NCI-H1417 (cell line): ENCODE measurements around the gene FREM1.
"Not testable (repeated sequence)": the region's sequence is repeated elsewhere in the genome, so short reads cannot be mapped to it uniquely, and the experiment has no call there.

Experiments used
- DNase-seq, 3 experiments: peaks; one replicate each; lab custom pipeline; 2025; lab: John Stamatoyannopoulos, UW

Gene FREM1, protein sequence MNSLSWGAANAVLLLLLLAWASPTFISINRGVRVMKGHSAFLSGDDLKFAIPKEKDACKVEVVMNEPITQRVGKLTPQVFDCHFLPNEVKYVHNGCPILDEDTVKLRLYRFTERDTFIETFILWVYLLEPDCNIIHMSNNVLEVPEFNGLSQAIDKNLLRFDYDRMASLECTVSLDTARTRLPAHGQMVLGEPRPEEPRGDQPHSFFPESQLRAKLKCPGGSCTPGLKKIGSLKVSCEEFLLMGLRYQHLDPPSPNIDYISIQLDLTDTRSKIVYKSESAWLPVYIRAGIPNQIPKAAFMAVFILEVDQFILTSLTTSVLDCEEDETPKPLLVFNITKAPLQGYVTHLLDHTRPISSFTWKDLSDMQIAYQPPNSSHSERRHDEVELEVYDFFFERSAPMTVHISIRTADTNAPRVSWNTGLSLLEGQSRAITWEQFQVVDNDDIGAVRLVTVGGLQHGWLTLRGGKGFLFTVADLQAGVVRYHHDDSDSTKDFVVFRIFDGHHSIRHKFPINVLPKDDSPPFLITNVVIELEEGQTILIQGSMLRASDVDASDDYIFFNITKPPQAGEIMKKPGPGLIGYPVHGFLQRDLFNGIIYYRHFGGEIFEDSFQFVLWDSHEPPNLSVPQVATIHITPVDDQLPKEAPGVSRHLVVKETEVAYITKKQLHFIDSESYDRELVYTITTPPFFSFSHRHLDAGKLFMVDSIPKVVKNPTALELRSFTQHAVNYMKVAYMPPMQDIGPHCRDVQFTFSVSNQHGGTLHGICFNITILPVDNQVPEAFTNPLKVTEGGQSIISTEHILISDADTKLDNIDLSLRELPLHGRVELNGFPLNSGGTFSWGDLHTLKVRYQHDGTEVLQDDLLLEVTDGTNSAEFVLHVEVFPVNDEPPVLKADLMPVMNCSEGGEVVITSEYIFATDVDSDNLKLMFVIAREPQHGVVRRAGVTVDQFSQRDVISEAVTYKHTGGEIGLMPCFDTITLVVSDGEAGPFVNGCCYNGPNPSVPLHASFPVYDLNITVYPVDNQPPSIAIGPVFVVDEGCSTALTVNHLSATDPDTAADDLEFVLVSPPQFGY (N-terminal part only)

GRCh38 chr9:14909961-14910805 is at the start of gene FREM1:
FREM1 (minus strand) TSS chr9:14910428; CDS start chr9:14868977, 41,451 bp downstream.
- peak; percentile 10 to 41 (median 20) for DNase-seq

DNA sequence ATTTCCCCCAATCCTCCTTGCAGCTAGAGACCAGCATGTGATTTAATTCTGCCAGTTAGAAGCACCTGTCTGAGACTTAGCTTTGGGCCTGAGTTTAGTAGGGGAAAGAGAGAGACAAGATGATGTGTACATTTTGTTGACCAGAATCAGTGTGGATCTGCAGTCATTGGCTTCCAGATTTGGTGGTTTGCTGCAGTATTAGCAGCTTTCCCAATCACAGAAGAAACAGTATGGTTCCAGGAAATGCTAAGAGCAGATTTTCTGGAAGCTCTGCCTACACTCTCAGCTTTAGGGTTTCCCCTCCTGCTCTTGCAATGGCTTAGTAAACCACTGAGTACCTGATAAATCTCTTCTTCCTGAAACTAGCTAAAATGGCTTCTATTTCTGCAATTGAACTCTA is 48.8 kb upstream of the FREM1 start:
- DNase-seq: no peak

DNA sequence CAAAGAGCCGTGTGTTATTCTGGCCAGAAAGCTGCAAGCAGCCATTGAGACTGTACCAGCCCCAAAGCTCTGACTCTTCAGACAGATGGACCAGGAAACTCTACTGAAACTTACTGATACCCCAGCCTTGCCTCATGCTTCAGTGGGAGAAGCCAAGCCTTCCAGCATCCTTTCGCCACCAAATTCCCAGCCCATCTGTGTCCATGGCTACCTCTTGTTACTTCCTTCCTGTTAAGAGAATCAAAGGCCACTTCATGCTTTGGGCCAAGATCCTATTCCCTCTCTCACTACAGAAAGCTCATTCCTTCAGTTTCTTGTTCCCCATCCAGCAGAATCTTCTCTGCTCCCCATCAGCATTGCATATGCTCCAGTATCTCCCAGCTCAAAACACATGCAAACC is 46.9 kb upstream of the FREM1 start:
- DNase-seq: no peak

GRCh38 chr9:14956208-14956607 is 46.0 kb upstream of the FREM1 start:
- DNase-seq: no peak

- DNase-seq: no peak
Observed at GRCh38 chr9:14945351-14945750, 35.1 kb upstream of the FREM1 start.

DNA sequence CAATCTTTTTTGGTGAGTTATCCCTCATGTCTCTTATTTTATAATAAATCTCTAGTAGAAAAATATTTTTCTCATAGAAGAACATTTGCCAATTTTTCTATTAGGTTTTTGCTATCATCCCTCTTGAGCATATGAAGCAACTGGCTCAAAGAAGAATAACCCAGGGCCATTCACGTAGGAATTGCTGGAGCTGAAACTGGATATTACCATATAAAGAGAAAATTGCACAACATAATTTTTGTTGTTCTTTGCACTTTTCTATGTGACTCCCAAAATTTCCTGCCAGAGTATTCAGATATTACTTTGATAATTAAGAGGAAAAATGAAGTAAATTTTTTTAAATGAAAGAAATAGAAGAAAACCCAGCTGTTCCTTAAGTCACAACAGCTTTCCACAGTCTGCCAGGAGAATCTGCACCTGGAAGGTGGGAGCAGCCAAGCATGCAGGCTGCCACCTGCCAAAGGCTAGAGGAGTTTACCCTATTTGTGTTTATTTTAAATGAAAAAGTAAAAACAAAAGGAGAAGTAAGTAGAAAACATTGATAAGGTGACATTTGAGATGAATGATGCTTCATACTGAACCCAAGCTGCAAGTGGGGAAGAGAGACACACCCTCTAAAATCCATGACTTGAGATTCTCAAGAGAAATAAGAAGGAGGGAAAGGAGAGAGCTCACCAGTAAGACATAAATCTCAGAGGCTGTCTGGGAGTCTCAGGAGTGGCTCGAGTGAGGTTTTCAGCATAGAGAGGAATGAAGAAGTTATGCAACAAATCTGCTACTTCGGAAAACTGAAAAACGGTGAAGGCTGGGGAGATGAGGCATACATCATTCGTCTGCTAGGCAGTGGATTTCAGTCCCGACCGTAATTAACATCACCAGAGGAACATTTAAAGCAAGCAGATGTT is 31.5 kb upstream of the FREM1 start:
- no peak for DNase-seq

DNA sequence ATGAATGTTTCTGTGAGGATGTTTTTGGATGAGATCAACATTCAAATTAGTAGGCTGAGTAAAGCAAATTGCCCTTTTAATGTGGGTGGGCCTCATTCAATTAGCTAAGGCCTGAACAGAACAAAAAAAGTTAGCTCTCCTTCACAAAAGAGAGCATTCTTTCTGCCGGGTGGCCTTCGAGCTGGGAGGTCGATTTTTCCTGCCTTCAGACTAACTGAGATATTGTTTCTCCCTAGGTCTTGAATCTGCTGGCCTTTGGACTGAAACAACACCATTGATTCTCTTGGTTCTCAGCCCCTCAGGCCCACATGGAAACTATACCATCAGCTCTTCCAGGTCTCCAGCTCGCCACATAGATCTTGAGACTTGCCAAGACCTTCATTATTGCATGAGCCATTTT is 29.1 kb upstream of the FREM1 start:
- DNase-seq: no peak

DNA sequence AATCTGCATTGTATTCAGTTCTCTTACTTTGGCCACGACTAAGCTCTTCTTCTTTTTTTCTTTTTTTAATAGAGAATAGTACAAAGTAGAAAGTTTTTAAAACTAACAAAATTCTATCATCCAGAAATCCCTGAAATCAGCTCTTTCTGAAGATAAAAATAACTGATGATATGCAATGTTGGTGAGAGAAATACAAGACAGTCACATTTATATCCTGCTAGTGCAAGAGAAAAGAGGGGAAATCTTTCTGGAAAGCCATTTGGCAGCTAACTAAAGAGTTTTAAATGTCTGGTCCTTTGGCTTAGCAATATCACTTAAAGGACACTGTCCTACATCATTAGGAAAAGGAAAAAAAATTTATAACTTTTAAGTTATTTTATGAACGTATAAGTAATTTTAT is 27.0 kb upstream of the FREM1 start:
- no peak for DNase-seq

DNA sequence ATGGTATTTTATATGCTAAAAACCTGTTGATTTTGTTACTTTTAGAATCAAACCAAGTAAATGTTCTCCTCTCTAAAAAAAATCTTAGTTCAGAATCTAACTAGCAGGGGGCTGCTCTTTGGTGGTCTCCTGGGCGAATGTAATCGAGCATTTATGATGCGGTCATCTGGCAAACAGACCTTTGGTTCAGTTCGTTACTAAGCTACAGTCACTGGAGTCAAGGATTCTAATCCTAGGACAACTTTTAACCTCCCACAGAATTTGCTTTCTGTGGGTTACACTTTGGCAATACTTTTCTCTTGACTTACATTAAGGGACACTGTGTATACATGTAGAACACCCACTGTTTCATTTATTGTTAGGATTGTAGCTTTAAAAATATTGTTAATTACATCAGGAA is 26.3 kb upstream of the FREM1 start:
- peak in 1 of 3 experiments; percentile 8 for DNase-seq

DNA sequence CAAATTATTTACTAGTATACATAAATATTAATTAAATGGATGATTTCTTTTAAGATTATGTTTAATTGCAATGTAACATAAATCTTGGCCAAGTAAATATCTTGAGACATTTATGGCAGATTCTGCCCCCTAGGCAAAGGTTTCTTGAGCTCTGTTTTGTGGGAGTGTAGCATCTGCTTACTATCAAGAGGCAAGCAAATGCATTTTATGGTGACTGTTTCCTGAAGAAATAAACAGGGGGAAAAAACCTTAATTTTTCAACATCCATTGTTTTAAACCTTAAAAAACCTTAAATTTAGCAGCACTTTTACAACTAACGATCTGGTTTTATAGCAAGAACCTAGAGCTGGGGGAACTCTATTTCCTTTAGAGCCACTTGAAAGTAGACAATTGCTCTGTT is 25.7 kb upstream of the FREM1 start:
- peak in 1 of 3 experiments; percentile 21 for DNase-seq

GRCh38 chr9:14935106-14935751 is 25.0 kb upstream of the FREM1 start:
- no peak for DNase-seq

DNA sequence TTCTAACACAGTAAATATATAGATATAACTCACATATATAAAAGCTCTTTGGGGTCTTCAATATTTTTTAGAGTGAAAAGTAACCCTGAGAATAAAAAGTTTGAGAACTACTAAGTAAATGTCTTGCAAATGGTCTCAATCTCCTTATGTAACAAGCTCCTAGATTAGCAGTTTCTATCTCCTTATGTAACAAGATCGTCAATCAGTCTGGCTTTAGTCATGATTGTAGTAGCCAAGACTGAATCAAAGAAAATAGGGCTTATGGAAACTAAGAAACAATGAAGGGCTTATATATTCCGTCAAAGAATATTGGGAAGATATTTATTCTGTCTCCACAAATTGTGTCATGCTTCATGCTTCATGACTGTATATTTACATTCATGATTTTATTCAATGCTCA is 22.4 kb upstream of the FREM1 start:
- no peak for DNase-seq

DNA sequence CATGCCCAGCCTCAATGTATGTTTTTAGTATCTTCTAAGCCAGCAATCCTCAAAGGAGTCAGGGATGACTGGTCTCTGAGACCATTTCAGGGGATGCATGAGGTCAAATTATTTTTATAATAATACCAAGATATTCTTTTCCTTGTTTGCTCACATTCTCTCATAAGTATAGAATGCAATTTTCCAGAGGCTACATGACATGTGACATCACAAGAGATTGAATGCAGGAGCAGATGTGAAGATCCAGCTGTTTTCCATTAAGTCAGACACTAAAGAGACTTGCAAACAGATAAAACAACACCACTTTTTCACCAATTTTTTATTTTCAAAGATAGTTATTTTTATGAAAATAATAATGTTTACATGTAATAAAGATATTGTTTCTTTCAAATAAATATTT is 22.0 kb upstream of the FREM1 start:
- DNase-seq: no peak

- no peak for DNase-seq
Observed at GRCh38 chr9:14926941-14927624, 16.9 kb upstream of the FREM1 start.

- peak in 1 of 3 experiments; percentile 2 for DNase-seq
Observed at GRCh38 chr9:14924230-14925219, 14.3 kb upstream of the FREM1 start.

DNA sequence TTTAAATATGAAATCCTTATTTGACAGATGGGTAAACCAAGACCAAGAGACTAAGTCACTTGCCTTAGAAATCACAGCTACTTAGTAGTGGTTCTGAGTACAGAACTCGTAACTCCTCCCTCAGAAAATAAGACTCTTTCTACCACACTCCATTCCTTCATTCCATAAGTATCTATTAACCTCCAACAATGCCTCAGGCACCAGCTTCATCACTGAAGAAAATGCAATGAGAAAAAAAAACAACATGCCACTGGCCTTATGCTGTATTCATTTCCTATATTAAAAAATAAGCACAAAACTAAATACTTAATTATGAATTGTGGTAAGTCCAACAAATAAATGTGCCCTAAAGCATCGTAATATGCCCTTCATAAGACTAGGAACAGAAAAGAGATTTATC is 13.5 kb upstream of the FREM1 start:
- no peak for DNase-seq

- DNase-seq: not testable (repeated sequence)
Observed at GRCh38 chr9:14920805-14921204, 10.6 kb upstream of the FREM1 start.

- no peak for DNase-seq
Observed at GRCh38 chr9:14913366-14913765, 3.1 kb upstream of the FREM1 start.
